Embryonic facial prominence (tissue), 1 donor: ENCODE data around the gene LRIT1.

Experiments
- DNase-seq: peaks from one replicate; pipeline ENCODE4 v3.0.0-alpha.2; 2016; ENCODE audit errors: extremely low spot score

LRIT1 gene

DNA sequence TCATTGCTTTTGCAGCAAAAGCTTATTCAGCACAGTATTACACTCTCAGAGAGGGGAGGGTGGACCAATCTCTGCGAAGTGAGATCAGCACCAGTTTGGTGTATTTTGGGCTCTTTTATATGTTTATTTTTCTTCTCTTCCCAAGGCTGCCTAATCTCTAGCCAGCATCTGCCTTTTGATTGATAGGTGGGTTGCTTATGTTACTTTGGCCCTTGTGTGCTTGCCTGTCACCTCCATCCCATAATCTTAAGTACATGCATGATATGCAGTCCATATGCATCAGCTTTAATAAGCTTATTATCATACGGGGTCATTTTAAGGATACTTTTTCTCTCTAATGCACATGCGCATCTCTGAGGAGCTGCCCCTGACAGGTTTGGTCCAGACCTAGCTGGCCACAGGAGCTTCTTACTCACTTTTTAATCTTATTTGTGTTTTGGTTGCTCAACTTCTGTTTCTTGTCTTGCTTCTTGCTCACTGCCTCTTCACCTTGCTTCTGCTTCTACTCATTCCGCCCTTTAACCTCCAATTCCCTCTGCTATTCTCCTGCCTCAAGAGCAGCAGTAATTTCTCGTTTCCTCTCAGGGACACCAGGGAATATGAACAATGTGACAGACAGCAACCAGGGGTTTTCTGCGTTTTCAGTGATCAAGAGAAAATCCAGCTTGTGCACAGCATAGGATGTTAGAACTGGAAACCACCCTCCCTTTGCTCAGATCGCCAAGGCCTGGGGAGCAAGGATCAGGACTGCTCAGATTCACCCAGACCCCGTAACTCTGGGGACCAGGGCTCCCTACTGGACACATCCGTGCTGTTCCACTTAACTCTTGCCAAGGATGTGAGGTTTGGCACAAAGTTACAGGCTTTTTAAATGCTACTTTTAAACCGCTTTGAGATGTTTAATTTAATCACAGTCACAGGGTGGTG, 13.5 kb upstream of the LRIT1 start:
- DNase-seq, result no peak

DNA sequence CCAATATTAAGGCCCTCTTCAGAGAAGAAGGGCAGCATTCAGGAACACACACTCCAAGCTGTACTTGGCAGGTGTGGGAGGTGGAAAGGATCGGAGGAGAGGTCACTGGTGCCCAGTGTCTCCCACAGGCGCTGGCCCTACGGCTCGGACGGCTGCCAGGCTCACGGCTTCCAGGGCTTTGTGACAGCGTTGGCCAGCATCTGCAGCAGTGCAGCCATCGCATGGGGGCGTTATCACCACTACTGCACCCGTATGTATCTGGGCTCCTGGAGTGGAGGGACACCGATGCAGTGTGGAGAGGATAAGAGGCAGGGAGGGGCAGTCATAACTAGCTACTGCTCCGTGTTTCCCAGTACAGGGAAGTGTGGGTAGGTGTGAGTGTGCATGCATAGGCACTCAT, 7.4 kb upstream of the LRIT1 start:
- no peak for DNase-seq

DNA sequence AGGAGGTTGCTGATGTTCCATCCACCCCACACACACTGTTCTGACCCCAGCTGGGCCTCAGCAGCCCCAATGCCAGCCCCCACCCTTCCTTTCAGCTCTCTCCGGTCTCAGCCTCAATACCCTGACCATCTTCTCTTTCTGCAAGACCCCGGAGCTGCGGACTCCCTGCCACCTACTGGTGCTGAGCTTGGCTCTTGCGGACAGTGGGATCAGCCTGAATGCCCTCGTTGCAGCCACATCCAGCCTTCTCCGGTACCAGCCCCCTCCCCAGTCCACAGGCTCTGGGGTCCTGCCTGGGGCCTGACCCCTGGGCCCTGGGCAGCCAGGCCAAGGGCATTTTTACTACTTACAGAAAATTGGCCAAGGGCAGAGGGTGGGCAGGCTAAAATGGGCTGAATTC, 6.2 kb upstream of the LRIT1 start:
- DNase-seq, result no peak

DNA sequence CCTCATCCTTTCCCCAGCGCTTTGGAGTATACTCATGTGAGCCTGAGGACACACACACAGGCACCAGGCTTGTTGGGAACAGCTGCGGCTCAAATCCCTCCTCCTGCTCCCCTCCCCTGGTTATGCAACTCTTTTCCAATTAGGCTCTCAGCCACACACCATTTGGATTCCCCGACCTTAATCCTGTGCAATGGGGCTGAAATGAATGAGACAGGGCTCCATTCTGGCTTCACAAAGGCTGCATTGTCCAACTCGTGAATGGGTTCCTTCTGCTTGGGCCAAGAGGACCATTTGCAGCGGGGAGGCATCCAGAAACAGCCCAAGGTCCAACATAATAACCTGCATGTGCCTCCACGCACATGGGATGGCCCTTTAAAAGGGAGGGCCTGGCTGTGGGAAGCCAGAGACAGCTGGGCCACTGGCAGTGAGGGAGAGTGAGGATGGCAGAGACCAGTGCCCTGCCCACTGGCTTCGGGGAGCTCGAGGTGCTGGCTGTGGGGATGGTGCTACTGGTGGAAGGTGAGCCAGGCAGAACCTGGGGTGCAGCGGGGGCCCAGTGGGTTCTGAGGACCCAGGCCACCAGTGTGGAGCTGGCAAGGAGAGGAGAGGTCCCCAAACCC, 3.4 kb upstream of the LRIT1 start, which contains the start of gene RGR:
RGR (plus strand) TSS at position 403 of the 620 bp plus-strand sequence; CDS start at position 441, 38 bp downstream.
- DNase-seq, result no peak

DNA sequence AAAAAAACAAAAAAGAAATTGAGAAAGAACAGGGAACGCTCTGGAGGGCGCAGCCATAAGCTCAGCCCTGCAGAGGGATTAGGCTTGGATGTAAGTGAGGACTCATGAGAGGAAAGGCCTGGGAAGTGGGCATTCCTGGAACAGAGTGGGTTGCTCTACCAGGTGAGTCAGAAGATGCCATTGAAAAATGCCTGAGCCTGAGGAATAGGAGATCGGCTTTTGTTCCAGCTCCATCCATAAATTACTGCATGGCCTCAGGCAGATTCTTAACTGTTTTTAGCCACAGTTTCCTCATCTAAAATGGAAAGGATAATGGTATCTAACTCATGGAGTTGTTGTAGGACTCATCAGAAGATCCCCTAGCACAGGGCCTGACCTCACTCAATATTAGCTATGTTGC, 2.4 kb upstream of the LRIT1 start:
- no peak for DNase-seq

DNA sequence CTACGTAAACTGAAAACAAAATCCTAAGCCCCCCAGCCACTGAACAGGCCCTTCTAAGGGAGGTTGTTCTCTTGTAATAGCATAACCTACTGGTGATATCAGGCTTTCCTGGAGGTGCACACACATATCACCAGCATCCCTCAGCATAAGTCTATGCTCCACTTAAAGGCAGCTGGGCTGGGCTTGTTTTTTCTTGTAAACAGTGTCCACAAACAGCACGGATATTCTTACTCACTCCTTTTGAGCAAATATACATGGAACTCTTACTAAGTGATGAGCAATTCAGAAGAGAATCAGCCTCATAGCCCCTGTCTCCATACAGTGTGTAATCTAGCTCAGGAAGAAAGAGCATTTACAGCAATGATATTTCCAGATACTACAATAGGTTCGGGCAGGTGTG, 2.4 kb downstream of the LRIT1 start:
- DNase-seq, result no peak

DNA sequence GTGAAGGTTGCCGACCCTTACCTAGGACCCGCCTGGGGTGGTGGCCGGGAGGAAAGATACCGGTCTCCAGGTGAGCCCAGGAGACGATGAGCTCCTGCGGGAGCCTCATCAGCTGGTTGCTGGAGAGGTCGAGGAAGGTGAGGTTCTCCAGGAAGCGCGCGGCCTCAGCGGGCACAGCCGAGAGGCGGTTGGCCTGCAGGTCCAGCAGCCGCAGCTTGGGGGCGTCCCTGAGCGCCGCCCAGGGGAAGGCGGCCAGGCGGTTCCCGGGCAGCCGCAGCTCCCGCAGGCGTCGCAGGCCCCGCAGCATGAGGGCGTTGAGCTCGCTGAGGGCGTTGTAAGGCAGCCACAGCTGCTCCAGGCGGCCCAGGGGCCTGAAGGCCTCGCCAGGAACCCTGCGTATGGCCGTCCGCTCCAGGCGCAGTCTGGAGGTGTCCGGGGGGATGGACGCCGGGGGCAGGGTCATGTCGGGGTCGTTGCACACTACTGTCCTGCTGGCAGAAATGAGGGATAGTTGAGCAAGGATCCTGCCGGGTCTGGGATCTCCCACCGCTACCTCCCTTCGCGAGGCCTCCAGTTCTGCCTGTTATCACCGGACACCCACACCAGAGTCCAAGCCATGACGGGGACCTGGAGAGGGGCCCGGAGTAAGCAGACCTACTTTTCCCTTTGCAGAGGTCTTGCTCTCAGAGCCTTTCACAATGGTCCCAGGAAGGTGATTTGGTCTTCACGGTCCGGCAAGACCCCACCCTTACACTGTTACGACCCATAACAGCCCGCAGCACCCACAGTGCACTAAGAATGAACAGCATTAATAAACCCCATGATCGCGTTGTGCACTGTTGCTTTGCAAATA, 3.9 kb downstream of the LRIT1 start:
- DNase-seq, result no peak

DNA sequence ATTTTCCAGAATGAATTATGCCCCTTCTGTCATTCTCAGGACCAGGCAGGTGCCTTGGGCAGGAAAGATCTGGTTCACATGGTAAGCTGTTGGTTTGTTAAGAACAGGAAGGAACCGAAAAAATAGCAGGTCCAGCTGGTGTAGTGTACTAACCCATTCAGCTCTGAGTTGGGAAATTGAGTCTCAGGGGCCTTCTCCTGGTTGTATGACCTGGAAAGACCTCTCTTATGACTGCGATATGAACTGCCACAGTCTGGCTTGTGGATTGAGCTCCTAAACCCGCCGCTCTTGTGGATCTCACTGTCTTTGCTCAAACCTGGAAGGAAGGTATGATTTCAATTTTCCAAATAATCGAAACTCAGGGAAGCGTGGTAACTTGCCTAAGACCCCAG, 4.5 kb downstream of the LRIT1 start:
- no peak for DNase-seq

DNA sequence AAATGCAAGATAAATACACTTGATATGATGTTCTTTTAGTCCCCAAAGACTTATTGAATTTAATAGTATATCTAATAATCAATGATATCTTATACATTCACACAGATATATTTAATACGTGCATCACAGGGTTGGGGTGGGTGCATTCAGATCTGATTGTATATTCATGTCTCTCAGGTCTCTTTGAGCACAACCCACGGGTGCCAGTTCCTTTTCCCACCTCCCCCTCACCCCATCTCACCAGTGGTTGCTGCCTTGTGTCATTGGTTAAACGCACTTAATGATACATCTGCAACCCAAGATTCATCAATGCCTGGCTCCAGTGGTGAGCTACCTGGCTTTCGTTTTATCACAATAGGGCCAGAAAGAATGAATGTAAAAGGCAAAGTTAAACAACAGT, 6.2 kb downstream of the LRIT1 start:
- DNase-seq, result no peak

DNA sequence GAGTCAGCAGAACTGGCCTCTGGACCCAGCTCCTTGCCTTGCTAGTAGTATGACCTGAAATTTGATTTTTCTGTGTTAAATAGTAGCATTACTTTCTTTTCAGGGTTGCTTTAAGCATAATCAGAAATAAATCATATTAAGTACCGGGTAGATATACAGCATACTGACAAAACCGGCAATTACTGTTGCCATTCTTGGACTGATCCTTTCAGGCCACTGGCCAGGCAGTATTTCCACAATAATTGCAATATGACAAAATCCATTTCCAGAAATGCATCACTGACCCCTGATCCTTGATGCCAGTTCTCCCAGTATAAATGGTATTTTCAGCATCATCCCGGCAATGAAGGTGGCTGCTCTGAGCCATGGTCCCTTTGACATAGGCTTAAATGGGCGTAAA, 6.9 kb downstream of the LRIT1 start:
- DNase-seq, result no peak

DNA sequence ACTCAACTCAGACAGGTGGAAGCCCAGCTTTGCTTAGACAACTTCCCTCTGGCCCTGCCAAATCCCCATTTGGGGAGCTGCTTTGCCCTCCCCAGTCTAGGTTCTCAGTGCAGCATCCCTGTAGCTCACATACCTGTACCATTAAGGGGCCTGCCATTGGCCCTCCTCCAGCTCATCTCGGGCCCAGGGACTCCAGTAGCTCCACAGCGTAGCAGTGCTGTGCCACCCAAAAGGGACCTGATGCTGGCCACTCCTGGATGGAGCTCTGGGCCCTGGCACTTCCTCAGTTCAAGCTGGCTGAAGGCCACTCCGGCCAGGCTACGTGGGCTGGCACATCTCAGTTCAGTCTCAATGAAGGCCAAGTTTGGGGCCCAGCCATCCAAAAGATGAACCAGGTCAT, 7.4 kb downstream of the LRIT1 start:
- DNase-seq, result no peak

DNA sequence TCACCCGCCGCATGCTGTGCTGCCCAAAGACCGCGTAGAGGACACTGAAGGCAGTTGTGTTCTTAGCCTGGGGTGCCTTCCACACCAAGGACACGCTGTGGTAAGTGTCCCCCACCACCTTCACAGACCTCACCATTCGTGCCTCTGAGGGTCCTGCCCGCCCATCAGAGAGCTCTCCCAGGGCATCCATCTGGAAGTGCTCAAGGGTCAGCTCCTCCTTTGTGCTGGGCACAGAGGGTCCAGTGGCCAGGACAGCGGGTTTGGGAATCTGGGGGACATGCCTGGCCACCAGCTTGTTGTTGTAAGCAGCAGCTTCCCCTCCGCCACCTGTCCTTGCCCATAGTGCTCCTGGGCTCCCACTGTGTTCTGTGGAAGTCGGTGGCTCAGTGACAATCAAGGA, 9.0 kb downstream of the LRIT1 start:
- DNase-seq, result no peak

DNA sequence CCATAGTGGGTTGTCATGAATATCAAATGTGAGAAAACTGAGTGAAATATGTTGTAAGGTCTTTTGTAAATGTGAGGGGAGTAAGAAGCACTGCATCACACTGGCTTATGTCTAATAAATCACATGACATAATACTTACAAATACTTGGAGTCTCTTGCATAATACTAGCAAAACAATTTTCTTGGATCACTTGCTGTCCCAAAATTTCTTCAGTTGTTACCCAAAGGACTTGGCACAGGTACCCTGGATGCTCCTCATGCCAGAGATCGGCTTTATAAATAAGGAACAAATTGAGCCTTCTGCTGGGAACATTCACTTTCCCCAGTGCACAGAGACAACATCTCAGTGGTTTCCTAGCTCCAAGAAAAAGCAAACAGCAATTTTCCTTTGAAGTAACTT, 11.0 kb downstream of the LRIT1 start:
- no peak for DNase-seq

DNA sequence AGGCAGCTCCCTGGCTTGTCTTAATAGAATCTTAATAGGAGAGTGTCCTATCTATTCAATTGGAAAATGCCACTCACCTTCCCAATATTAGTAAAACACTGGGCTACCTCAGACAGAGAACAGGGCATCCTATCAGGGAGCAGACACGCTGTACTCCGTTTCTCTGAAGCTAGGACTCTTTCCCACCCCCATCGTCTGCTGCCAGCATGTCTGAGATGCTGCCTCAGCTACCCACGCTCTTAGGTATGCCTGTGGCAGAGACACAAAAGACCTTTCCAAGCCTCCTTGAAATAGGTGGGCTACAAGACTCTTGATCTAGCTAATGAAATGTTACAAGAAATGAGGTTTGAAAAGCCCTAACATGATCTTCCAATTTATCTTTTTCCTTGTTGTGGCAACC, 13.5 kb downstream of the LRIT1 start:
- DNase-seq, result no peak

DNA sequence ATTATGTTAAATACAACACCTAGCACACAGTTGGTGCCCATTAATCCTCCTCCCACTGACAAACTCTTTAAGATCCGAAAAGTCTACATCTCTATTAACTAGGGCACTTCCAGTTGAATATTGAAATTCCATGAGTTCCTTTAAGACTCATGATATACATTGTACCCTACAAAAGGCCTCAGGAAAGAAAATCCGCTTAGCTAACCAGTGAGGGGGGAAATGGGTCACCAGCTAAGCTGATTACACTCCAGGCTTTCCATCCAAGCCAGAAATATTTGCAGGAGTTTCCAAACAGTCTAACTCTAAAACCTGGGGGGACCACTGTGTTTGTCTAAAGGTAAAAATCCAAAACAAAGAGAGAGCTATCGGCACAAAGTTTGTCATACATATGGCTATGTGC, 14.7 kb downstream of the LRIT1 start:
- no peak for DNase-seq

DNA sequence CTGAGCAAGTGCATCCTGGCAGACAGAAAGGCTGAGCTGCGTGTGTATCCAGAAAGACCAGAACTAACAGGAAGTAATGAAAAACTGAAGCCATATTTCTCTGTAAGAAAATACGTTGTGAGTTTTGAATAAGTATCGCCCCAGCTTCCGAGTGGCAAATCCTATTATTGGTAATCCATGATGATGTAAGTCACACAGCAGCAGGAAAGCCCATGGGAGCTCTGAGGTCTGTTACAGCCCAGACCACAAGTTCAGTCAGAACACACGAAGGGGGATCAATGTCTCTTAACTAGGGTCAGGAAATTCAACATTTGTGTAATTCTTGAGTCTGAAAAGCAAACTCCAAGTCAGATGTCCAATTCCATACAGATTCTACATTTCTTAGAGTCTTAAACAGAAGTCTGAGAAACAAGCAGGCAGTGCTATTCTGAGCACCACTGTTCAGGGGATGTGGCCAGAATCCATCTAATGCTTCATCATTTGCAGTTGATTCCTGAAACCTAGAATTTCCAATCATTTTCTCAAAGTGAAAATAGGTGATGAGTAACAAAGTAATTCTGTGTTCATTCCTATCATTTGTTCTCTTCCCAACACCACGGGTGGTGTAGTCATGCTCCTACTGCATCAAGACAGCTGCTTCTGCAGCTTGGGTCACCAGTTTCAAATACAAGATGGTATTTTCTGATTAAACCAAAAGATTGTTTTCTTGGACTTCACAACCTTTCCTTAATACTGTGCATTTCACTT, 15.7 kb downstream of the LRIT1 start, which contains the start of gene LRIT2:
LRIT2 (minus strand) TSS at position 118 of the 747 bp plus-strand sequence; CDS start at position 94, 24 bp downstream.
- no peak for DNase-seq

DNA sequence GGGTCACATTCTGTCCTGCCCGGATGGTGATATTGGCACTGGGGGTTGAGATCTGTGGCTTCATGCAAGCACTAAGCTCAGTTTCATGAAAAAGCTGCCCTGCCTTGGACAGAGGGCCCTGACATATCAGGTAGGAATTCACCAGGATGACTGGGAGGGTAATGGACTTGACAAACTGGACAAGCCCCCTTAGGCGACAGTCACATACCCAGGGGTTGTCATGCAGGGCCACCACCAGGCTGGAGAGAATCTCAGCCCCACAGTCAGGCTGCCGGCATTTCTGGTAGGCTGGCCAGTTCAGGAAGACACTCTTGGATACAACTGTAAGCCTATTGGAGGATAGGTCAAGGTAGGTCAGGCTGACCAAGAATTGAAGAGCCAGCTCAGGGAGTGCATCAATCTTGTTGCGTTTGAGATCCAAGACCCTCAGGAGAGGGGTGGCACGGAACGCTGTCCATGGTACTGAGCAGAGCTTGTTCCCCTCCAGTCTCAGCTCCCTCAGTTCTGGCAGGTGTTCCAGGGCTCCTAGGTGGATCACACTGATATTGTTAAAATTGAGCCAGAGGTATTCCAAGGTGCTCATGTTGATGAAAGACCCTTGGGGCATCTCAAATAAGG, 16.8 kb downstream of the LRIT1 start:
- DNase-seq, result no peak

DNA sequence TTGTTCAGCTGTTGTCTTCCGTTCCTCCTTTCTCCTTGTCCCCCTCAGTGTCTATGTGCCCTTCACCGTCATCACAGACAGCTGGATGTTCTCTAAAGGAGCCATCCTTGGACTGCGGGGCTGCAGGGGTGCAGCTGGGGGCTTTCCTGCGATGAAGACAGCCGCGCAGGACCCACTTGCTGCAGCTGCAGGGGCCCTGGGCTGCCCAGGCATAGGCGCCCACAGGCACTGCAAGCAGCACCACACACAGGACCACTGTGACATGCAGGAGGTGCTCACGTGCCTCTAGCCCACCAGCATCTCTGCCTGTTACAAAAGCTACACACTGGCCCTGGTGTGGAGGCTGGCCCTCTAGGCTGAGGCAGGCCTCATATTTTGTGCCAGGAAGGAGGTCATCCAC, 19.4 kb downstream of the LRIT1 start:
- no peak for DNase-seq

DNA sequence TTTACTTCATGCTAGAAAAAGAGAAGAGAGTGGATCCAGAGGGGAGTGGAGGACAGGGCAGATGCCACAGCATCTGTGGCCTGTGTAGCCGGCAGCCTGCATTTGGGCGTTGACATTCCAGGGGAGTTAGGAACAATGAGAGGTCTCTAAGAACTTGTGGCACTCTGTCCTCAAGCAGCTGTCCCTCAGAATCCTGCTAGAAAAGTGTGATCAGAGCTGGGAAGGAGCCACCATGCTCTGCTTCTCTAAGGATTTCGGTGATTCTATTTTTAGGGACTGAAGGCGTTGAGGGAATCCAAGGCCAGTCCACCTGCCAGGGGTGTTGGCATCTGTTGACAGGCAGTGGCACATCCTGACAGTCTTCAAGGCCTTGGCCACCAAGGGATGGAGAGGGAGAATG, 23.6 kb downstream of the LRIT1 start:
- DNase-seq, result no peak

DNA sequence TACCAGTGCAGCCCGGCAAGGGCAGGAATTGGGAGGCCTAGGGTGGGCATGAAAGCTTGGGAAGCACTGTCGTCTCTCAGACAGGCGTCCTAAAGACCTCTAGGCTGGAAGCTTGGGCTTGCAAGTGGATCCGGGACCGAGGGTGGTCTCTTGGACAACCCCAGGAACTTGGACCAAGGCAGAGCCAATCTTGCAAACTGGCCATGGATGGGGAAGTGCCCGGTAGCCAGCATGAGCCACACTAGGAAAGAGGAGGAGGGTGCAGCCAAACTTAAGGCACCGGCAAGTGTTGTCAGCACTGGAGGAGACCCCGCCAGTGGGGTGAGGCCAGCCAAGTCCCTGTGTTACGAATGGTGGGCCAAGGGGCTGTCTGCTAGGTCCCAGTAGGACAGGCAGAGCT, 24.5 kb downstream of the LRIT1 start:
- no peak for DNase-seq

DNA sequence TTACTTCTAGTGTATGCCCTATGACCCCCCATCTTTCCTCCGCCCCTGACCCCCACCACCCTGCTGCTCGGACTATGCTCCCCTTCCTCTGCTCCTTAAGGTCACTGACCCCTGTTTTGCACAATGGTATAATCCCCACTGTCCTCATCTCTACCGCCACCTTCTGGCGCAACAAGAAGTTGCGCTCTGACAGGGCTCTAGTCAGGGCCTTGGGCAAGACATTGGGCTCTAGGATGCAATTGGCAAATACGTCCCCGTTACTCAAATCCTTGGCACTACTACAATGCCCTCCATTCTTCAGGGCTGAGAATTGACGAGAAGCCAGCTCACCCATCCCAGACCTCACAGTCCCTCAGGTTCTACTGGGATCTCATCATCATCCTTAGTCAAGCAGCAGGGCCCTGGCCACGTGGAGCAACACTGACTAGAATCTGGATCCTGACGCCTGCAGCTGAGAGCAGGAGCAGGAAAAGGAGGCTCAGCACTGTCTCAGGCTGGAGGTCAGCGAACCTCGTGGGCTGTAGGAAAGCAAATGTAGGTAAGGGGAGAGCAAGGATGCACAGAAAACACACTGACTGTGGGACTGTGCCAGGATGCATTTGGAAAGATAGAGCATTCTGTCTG, 26.6 kb downstream of the LRIT1 start:
- DNase-seq, result no peak
